Fibroblast of lung (primary cell): ENCODE measurements around the gene FAM174A. TPM values are rescaled to one million over a fixed set of nuclear protein-coding genes. Genes with fewer than 3 reads are reported as not detected.

Experiments
- DNase-seq, 2 donors: peaks; one replicate each; pipeline versions ENCODE4 v3.0.0 to v3.0.0-alpha.2; 2010; ENCODE audit warnings: low read depth in 2 of 2
- H2AFZ ChIP-seq: 2 replicates; pipeline ENCODE4 v1.5.1; 2012; ENCODE audit warnings: low read length, control low read depth, inconsistent platforms
- H3K27ac ChIP-seq: 2 replicates; pipeline ENCODE4 v1.5.1; 2011; ENCODE audit warnings: low read length, control low read depth; ENCODE audit not compliant: insufficient read depth
- H3K27me3 ChIP-seq: 2 replicates; pipeline ENCODE4 v1.5.1; 2011; ENCODE audit warnings: mild to moderate bottlenecking, low read length; ENCODE audit not compliant: control insufficient read depth, insufficient read depth
- H3K36me3 ChIP-seq: 2 replicates; pipeline ENCODE4 v1.5.1; 2011; ENCODE audit warnings: low read length; ENCODE audit not compliant: control insufficient read depth, insufficient read depth
- H3K4me1 ChIP-seq: 2 replicates; pipeline ENCODE4 v1.5.1; 2011; ENCODE audit warnings: low read length; ENCODE audit not compliant: control insufficient read depth, insufficient read depth; ENCODE audit errors: extremely low read depth
- H3K4me2 ChIP-seq: 2 replicates; pipeline ENCODE4 v1.5.1; 2011; ENCODE audit warnings: low read length, control low read depth; ENCODE audit not compliant: insufficient read depth; ENCODE audit errors: extremely low read depth
- H3K4me3 ChIP-seq, 4 experiments: fragments of 200-600 bp in 1 of 4; sonication (generic) in 1 of 4; replicated peaks in 1 of 4; 2 replicates each; pipeline ENCODE4 v1.5.1; 2011 to 2016; ENCODE audit warnings: low read length in 4 of 4, low read depth in 3 of 4, mild to moderate bottlenecking in 3 of 4, control low read depth in 2 of 4, inconsistent platforms in 1 of 4, mixed read lengths in 1 of 4; ENCODE audit not compliant: insufficient read depth in 1 of 4; ENCODE audit errors: control extremely low read depth in 1 of 4
- H3K79me2 ChIP-seq: 2 replicates; pipeline ENCODE4 v1.5.1; 2012; ENCODE audit warnings: mild to moderate bottlenecking, low read length, inconsistent platforms; ENCODE audit not compliant: control insufficient read depth, insufficient read depth
- H3K9ac ChIP-seq: 2 replicates; pipeline ENCODE4 v1.5.1; 2011; ENCODE audit warnings: mild to moderate bottlenecking, low read length, control low read depth; ENCODE audit not compliant: insufficient read depth
- H3K9me3 ChIP-seq: 2 replicates; pipeline ENCODE4 v1.5.1; 2012; ENCODE audit warnings: low read depth, low read length; ENCODE audit not compliant: control insufficient read depth, insufficient read depth
- H4K20me1 ChIP-seq: 2 replicates; pipeline ENCODE4 v1.5.1; 2011; ENCODE audit warnings: low read length; ENCODE audit not compliant: control insufficient read depth, insufficient read depth; ENCODE audit errors: extremely low read depth
- EZH2 ChIP-seq: IDR thresholded peaks from 2 replicates; pipeline ENCODE4 v1.5.1; 2012; ENCODE audit warnings: low read length, control low read depth, mild to moderate bottlenecking; ENCODE audit errors: missing control alignments
- polyA plus RNA-seq, 2 donors: library from polyadenylated mRNA; depleted of rRNA in 1 of 2; stranded (reverse) in 1 of 2; unstranded in 1 of 2; fragments of >200 nt; gene quantifications; 2 replicates each; pipeline ENCODE4 v1.2.1, GENCODE V29; 2011 to 2012; ENCODE audit warnings: missing spikeins in 1 of 2
- total RNA-seq: library from RNA; depleted of rRNA; stranded (reverse); fragments of >200 nt; gene quantifications from 2 replicates; pipeline ENCODE4 v1.2.1, GENCODE V29; 2014
- TF ChIP-seq, protein P1 (sequence below), 2 donors: IDR thresholded peaks in 1 of 2; conservative IDR thresholded peaks in 1 of 2; 1 replicate in 1 of 2; 2 replicates in 1 of 2; pipeline ENCODE4 v1.5.1; 2011 to 2012; ENCODE audit warnings: low read length in 2 of 2, control low read depth in 1 of 2, inconsistent platforms in 1 of 2, low read depth in 1 of 2, mild to moderate bottlenecking in 1 of 2

The FAM174A gene
- total and polyA plus RNA-seq, 2 donors (not counting 1 experiment from before 2014, with no cell fraction given) = 9.6 to 20.0 TPM

DNA sequence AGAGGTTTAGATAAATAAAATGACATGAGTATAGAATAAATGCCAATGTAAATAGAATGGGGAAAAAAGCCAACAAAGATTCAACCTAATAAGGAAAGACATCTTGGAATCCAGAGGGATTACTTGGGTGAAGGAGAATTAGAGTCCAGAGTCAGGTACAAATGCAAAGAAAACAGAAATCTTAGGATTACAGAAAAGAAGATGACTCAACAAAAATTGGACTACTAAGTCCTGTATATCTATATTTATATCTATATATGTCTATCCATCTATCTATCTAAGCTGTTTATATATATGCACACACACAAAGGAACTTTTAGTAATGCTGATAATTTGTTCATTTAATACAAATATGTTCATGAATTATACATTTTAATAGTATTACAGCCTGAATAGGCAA, 27.6 kb downstream of the FAM174A start:
- Histone ChIP-seq H3K36me3 (no peaks in the 10 kb centered on the region), H3K79me2 (no peaks in the 10 kb centered on the region), H3K9me3 (no peaks in the 10 kb centered on the region), H4K20me1 (no peaks in the 10 kb centered on the region), H3K4me2 (no peak overlapping the region), H3K27me3 (no peaks in the 10 kb centered on the region), H3K27ac (no peak overlapping the region), H3K4me1 (no peaks in the 10 kb centered on the region), H3K9ac (no peak overlapping the region), H3K4me3 (no peak overlapping the region), H2AFZ (no peak overlapping the region)
- TF ChIP-seq, protein P1, sequence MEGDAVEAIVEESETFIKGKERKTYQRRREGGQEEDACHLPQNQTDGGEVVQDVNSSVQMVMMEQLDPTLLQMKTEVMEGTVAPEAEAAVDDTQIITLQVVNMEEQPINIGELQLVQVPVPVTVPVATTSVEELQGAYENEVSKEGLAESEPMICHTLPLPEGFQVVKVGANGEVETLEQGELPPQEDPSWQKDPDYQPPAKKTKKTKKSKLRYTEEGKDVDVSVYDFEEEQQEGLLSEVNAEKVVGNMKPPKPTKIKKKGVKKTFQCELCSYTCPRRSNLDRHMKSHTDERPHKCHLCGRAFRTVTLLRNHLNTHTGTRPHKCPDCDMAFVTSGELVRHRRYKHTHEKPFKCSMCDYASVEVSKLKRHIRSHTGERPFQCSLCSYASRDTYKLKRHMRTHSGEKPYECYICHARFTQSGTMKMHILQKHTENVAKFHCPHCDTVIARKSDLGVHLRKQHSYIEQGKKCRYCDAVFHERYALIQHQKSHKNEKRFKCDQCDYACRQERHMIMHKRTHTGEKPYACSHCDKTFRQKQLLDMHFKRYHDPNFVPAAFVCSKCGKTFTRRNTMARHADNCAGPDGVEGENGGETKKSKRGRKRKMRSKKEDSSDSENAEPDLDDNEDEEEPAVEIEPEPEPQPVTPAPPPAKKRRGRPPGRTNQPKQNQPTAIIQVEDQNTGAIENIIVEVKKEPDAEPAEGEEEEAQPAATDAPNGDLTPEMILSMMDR (conservative IDR thresholded peaks at IDR 0.05 in 1 of 2, IDR thresholded peaks at IDR 0.05 in 1 of 2; ENCODE audit: low read depth in 1 of 2, low read length in 2 of 2) = no peak
- TF ChIP-seq EZH2 = no peak
- no peak for DNase-seq

DNA sequence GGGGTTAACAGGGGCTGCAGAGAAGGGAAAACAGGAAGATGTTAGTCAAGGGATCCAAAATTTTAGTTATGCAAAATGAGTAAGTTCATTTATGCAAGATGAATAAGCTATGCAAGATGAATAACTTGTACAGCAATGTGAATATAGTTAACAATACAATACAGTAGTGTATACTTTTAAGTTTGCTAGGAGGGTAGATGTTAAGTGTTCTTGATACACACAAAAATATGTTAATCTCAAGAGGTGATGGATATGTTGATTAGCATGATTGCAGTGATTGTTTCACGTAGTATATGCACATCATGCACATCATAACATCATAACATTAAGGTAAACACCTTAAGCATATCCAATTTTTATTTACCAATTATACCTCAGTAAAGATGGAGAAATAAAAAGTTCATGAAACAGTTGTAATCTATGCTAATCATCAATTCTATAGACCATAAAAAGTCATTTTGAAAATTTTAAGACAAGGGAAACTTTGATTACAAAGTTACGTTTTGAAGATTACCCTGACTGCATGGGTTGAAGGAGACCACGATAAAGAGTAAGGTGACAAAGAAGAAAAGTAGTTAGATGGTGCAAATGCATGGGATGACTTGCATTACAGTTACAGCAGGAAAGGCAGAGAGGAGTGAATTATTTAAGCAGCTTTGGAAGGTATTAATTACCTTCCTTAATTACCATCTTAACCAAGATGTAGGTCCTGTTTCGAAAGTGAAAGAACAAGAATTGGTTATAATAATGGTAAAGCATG, 31.4 kb downstream of the FAM174A start:
- Histone ChIP-seq H3K4me1 (no peaks in the 10 kb centered on the region), H3K4me2 (no peak overlapping the region), H2AFZ (no peak overlapping the region), H3K27ac (no peak overlapping the region), H3K79me2 (no peaks in the 10 kb centered on the region), H3K27me3 (no peaks in the 10 kb centered on the region), H3K4me3 (no peak overlapping the region), H4K20me1 (no peaks in the 10 kb centered on the region), H3K9me3 (no peaks in the 10 kb centered on the region), H3K9ac (no peak overlapping the region), H3K36me3 (no peaks in the 10 kb centered on the region)
- no peak for DNase-seq
- no peak for TF ChIP-seq EZH2
- TF ChIP-seq, protein P1 (conservative IDR thresholded peaks at IDR 0.05 in 1 of 2, IDR thresholded peaks at IDR 0.05 in 1 of 2; ENCODE audit: low read depth in 1 of 2, low read length in 2 of 2) = no peak

DNA sequence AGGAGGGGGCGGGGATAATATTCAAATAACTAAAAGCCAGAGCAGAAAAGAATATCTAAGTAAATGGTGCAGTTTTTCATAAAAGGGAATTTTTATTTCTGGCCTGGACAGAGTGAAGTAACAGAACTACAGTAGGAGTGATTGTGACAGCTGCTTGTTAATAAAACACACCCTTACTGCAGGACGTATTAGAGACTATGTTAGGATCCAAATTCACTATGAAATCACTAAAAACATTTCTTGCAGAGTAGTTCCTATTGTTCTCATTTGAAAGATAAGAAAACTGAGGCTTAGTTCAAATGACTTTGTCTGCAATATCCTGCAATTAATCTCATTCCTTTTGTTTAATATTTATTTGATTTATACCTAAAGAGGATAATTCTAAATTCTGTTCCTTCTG, 39.5 kb downstream of the FAM174A start:
- TF ChIP-seq, protein P1 (conservative IDR thresholded peaks at IDR 0.05 in 1 of 2, IDR thresholded peaks at IDR 0.05 in 1 of 2; ENCODE audit: low read depth in 1 of 2, low read length in 2 of 2) = no peak
- TF ChIP-seq EZH2 = no peak
- no peaks in the 10 kb centered on the region for H4K20me1 ChIP-seq
- H2AFZ ChIP-seq = no peak overlapping the region
- H3K9me3 ChIP-seq = no peaks in the 10 kb centered on the region
- no peak for DNase-seq
- no peak overlapping the region for H3K4me2 ChIP-seq
- H3K9ac ChIP-seq = no peak overlapping the region
- no peak overlapping the region for H3K4me3 ChIP-seq
- H3K27ac ChIP-seq = no peak overlapping the region
- no peaks in the 10 kb centered on the region for H3K36me3 ChIP-seq
- H3K27me3 ChIP-seq = no peaks in the 10 kb centered on the region
- no peaks in the 10 kb centered on the region for H3K4me1 ChIP-seq
- no peaks in the 10 kb centered on the region for H3K79me2 ChIP-seq
